GM18526 (cell line): ENCODE measurements around the gene FNDC3B.

Source experiments
- POLR2A ChIP-seq: IDR thresholded peaks from 3 replicates; pipeline ENCODE4 v1.6.1; 2011; ENCODE audit not compliant: insufficient read length; ENCODE audit errors: extremely low read depth

FNDC3B gene

GRCh38 chr3:172325461-172325860 lies 286.1 kb downstream of the FNDC3B start:
- TF ChIP-seq POLR2A, result no peak

DNA sequence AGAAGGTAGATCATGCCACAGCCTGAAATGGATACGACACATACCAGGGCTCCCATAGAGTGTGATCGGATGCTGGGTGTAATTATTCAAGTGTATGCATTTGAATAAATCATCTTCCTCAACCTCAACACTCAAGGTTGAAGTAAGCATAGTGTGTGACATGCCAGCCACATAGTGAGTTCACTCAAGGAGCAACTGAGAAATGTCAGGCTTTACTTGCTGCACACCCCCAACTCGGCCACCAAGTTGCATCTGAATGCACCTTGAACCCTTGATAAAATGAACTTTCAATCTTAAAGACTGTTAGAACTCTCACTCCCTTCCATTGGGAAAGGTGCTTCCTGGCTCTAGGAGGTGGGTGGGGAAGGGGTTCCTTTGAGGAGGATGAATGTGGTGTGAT lies 287.6 kb downstream of the FNDC3B start:
- no peak for TF ChIP-seq POLR2A

DNA sequence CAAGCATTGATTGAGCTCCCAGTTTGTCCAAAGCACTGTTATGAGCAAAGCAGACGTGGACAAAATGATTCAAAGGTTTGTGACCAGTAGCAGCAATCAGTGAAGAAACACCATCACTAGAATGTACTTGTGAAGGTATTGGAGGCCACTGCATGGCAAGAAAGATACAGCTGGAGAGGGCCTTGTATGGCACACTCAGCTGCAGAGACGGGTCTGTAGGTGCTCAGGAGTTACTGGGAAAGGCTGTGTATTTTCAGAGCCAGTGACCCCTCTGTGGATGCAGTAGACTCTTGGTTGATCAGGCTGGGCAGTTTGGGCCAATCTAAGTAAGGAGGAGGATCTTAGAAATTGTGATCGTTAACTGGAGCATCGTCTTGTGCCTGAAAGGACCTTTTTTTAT lies 288.9 kb downstream of the FNDC3B start:
- no peak for TF ChIP-seq POLR2A

DNA sequence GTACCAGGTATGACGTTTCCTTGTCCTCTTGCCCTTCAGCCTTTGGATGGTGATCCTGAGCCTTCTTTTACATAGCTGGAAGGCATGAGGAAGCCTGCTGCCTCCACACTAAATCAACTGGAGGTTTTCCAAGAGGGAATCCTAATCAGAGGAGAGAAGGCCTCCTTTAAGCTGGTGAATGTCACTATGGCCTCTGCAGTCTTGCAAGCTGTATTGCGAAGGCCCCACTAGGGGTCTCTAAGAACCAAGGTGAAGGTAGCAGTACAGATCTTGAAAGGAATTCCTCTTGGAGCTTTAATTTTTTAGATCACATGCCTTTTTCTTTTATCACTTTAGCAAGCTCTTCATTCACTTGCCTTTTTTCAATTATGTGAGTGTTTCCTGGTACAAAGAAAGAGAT lies 289.7 kb downstream of the FNDC3B start:
- no peak for TF ChIP-seq POLR2A

- no peak for TF ChIP-seq POLR2A
These were observed 291.0 kb downstream of the FNDC3B start for GRCh38 chr3:172330413-172330812.

DNA sequence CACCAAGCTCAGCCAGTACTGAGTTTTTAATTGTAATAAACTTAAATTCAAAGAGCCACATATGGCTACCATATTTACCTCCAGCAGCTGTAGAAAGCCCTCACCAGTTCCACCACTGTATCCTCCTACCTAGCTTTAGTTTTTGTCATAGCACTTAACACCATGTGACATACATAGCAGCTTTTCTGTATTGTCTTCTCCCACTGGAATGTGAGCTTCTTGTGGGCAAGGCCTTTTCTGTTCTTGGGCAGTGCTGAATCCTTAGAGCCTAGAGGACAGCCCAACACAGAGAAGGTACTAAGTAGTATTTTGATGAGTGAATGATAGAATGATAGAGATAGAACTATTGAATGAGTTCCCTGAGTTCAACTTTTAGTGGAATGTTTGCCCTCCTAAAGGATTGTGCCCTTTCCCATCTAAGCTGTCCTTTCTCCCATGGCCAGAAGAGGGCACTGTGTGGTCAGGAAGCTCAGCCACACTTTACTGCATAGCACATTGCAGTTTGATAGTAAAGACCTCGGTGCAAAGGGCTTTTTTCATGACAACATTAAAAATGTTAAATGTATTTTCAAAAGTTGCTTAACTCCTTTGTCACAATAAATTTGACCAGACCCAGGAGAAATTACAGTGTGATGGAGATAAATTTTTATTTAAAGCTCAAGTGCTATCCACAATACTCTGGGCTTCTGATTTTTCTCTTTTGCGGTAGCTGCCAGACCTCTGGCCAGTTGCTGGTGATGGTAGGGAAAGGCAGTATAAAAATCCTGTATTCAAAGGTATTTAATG lies 293.1 kb downstream of the FNDC3B start:
- TF ChIP-seq POLR2A, result no peak

GRCh38 chr3:172333042-172333377 lies 293.6 kb downstream of the FNDC3B start:
- no peak for TF ChIP-seq POLR2A

- TF ChIP-seq POLR2A, result no peak
These were observed 294.5 kb downstream of the FNDC3B start for GRCh38 chr3:172333692-172334457.

GRCh38 chr3:172334671-172335207 lies 295.4 kb downstream of the FNDC3B start:
- no peak for TF ChIP-seq POLR2A

DNA sequence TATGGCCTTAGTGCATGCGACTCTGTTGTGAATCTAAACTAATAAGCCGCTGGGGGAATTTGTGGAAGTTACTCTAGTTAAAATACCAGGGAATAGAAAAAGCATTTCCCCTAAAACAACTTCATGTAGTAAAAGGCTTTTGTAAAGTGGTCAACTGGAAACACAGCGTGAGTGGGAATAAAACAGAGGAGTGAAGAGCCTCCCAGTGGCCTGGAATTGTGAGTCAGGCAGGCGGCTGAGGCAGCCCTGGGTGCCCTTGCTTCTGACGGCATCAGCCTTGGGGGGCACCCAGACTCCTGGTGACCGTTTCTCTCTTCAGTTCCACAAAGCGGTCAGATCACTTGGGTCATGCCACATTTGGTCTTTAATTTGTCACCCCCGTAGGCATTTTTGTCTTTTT lies 300.5 kb downstream of the FNDC3B start:
- TF ChIP-seq POLR2A, result no peak

DNA sequence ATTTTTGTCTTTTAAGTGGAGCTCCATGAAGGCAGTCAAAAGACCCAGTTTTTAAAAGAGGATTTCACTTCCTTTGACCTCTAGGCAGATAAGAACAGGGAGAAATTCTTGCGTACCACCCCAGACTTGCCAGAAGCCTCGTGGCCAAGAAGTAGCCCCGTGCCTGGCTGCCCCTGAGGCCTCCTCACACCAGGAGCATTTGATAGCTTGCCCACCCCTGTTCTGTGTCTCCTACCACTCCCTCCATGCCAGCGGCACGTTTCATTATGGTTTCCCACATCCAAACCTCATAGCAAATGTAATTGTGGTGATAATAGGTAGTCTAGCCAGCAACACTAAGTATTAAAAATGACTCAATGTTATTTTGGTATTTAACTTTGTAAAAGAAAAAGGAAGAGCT lies 301.2 kb downstream of the FNDC3B start:
- TF ChIP-seq POLR2A, result no peak

- no peak for TF ChIP-seq POLR2A
These were observed 302.2 kb downstream of the FNDC3B start for GRCh38 chr3:172341482-172342059.

DNA sequence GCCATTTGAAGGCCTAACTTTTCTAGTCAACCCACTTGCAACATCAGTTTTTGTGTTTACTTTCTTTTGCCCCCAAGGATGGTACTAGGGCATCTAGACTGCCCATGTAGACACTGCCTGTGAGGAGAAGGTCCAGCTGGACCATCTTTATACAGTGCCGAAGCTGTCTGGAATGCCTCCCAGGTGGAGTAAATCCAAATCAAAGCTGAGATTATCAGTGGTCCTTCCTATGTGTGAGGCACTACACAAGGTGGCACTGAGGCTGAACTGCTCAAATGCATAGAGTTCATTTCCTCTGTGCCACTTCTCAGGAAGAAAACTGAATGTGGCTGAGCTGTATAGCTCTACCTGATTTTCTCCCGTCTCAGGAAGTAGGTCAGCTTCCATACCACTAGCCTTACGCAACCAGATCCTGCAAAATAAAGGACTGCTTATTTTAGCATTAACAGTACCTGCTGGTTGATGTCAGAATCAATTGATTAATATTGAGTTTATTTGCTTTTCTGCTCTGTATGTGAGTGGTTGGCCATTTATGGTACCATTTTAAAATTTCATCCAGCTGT lies 302.8 kb downstream of the FNDC3B start:
- no peak for TF ChIP-seq POLR2A

GRCh38 chr3:172343117-172343516 lies 303.7 kb downstream of the FNDC3B start:
- TF ChIP-seq POLR2A, result no peak

DNA sequence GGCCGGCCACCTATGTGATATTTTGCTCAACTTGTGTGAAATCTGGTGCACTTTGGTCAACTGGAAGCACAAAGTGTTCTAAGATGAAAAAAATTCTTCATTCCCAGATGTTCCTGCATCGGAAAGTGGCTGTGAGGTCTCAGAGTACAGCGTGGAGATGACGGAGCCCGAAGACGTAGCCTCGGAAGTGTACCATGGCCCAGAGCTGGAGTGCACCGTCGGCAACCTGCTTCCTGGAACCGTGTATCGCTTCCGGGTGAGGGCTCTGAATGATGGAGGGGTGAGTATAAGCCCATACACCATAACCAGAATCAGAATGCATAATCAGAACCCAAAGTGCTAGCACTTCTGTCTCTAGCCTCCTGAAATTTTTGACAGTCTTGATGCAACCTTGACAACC lies 304.6 kb downstream of the FNDC3B start:
- no peak for TF ChIP-seq POLR2A

DNA sequence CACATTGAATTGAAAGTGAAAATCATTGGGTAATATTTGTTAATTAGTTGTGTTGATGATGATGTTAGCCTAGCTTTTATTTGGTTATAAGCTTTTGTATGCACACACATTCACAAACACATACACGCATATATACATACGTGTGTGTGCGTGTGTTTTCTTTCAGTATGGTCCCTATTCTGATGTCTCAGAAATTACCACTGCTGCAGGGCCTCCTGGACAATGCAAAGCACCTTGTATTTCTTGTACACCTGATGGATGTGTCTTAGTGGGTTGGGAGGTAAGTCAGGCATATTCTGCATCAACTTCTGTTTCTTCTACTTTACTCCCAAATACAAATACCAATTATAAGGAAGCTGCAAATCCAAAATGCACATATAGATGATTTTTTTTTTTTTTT lies 306.8 kb downstream of the FNDC3B start:
- no peak for TF ChIP-seq POLR2A

DNA sequence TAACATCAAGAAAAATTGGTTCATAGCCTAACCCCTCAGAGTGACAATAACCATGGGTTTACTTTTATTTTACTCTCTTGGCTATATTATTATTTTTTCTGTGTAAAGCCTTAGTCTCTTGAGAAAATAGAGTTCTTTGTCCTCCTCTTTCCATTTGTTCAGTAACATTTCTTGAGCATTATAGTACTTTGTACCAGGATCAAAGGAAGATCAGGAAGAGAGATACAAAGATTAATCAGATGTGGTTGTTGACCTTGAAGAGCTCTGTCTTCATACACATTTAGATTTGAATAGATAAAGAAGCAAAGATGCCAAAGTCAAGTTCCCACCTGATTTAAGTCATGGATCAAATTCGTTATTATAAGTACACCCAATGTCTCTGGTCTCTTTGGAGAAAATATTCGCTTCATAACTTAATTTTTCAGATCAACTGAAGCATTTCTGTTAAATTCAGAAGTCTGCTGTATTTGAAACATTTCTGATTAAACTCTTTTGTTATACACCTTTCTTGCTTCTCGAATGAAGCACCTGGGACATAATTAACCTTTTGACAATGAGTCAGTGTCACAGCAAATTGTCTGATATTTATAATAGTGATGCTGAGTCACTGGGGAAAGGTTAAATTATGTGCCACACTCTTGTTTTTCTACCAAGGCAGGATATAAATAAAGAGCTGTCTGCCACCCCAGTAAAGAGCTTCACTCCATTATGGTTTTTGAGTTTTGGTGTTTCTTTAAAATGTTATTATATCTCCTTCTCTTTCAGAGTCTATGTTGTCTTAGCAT lies 308.7 kb downstream of the FNDC3B start:
- TF ChIP-seq POLR2A, result no peak
